Activated T-helper 1 cell treated with anti-CD3 and anti-CD28 coated beads, Interleukin-2, amount 50 U/mL, for 16 hours (primary cell): Measurements from ENCODE around the gene EMC1.
A peak's percentile ranks its signal among the peaks of the same experiment; 100 is the strongest.
"Not testable (repeated sequence)": the region's sequence is repeated elsewhere in the genome, so short reads cannot be mapped to it uniquely, and the experiment has no call there.

Source experiments
- DNase-seq, 2 donors: peaks; one replicate each; pipeline ENCODE4 v3.0.0-alpha.2; 2020; ENCODE audit warnings: low read depth in 1 of 2, low spot score in 1 of 2

EMC1 gene

DNA sequence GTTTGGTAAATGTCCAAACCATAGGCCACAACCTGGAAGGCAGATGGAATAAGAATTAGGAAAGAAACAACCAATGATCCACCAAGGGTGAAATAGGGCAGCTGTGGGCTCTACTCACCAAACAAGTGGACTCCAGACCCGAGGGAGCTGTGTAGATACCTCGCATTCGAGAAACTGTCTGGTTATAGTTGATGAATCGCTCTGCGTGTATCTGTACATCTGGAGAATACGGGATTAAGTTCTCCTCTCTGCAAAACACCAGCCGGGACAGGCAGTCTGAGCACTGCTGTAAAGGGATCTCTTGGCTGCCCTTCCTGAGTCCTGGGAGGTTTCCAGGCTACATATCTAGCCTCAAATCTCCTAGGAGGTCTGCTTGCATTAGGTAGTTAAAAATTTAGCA, 31.9 kb downstream of the EMC1 start:
- DNase-seq: no peak

DNA sequence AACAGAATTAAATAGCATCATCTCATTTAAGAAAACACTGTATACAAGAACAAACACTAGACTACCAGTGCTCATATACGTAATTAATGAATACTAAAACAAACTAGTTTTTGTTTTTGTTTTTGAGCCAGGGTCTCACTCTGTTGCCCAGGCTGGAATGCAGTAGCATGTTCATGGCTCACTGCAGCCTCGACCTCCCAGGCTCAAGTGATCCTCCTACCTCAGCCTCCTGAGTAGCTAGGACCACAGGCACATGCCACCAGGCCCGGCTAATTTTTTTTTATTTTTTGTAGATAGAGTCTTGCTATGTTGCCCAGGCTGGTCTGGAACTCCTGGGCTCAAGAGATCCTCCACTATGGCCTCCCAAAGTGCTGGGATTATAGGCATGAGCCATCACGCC, 34.7 kb downstream of the EMC1 start:
- not testable (repeated sequence) for DNase-seq

DNA sequence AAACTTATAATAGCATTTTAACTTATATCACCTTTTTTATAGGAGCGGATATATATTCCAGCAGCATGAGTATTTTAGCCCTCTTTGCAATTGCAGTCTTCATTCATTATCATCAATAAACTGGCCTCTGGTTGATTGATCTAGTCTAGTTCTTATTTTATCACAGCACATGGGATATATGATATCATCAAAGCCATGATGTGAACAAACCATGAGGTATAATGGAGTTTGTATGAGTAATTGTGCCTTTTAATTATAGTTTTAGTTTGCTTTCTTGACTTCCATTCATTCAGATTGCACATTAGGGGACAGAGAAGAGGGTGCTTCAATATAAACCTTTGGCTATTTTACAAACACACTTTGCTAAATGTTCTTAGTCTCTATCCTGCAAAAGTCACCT, 37.7 kb downstream of the EMC1 start:
- DNase-seq: no peak

DNA sequence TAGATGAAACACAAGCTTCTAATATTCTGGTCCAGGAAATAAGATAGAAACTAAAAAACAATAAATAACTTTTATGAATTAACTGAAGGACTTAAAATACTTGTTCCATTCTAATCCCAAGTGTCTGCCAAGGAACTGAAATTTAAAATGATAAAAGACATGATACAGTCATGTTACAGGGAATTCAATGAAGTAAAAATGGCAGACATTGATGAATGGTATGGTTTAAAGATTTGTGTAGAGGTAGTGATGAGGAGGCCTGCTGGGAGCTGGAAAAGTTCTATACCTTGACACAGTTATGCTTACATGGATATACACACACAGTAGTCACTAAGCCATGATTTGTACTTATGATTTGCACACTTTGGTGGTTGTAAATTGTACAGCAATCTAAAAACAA, 39.2 kb downstream of the EMC1 start:
- DNase-seq: no peak

DNA sequence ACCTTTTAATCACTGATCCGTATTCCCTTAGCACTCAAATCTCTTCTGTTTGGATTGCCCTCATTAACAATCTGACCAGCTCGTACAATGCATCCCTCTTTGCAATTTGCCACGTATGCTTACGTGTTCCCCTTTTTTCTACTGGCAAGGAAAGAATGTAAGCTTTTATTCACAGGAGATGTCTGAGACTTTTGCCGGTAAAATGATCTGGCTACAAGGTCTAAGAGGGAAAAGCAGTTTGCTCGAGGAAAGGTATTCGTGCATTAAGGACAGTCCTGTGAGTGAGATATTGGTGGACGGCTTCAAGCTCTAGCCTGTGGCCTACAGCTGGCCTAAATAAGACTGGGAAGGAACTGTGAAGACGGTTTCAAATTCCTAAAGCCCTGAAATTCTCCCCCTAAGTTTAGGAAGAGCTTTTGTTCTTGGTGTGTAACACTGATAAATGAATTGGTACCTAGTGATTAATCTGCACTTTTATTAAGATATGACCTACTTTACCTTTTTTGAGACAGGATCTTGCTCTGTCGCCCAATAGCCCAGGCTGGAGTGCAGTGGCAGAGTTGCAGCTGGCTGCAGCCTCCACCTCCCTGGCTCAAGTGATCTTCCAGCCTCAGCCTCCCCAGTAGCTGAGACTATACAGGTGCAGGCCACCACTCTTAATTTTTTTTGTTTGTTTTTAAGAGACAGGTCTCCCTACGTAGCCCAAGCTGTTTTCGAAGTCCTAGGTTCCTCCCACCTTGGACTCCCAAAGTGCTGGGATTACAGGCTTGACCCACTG, 40.4 kb downstream of the EMC1 start:
- no peak for DNase-seq

DNA sequence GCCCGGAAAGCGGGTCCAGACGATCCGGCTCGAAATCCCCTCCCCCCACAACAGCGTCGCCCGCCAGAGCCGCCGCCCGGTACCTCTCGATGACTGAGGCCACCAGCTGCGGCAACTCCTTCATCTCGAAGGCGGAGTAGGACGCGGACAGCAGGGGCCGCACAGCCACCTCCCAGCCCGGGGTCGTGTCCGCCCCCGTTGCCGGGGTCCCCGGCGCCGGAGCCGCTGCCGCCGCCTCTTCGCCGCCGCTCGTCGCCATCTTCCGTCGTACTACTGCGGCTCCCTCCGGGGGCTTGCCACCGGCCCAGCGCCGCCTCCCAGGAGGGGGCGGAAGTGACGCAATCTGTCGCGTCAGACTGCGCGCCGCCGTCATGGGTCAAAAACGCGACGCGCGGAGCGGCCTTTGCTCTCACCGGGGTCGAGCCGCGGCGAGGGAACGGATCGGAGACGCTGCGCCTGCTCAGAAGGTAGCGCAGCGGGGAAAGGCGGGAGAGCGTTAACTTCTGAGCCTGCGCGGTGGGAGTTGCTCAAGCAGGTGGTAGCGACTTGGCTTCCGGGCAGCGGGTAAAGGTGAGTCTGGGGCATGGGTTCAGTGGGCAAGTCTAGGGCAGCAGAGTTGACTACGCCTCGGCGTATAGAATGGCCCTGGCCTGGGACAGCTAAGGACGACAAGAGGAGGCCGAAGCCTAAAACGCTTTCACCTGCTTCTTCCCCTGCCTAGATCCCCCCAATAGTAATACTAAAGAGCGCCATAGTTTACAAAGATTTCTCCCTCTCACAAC, 41.1 kb downstream of the EMC1 start, which contains the start of gene UBR4:
UBR4 (minus strand) TSS at position 277 of the 782 bp plus-strand sequence; CDS start at position 259, 18 bp downstream.
- DNase-seq: peak; percentile 92 to 98

DNA sequence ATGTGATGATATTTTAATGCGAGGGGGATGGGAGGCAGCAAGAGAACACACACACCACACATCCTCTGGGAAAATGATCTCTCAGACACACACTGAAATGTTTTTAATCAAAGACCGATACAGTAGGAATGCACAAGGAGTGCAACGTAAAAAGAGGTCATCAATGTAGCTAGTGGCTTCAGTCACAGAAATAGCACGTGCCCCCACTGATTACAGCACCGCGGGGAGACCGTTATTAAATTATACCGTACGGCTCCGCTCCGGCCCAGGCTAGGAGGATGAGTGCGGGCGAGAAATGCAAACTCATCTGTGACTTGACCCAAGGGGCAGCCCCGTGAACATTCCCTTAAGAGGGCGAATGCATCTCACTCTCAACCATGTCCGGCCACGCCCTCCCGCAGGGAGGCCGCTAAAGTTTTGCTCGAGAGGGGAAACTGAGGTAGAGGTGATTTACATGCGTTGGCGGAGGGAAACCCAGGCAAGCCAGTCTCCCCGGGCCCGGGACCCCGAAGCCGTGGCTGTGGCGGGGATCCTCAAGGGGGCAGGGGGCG, 41.8 kb downstream of the EMC1 start:
- DNase-seq: peak; percentile 6 to 29

DNA sequence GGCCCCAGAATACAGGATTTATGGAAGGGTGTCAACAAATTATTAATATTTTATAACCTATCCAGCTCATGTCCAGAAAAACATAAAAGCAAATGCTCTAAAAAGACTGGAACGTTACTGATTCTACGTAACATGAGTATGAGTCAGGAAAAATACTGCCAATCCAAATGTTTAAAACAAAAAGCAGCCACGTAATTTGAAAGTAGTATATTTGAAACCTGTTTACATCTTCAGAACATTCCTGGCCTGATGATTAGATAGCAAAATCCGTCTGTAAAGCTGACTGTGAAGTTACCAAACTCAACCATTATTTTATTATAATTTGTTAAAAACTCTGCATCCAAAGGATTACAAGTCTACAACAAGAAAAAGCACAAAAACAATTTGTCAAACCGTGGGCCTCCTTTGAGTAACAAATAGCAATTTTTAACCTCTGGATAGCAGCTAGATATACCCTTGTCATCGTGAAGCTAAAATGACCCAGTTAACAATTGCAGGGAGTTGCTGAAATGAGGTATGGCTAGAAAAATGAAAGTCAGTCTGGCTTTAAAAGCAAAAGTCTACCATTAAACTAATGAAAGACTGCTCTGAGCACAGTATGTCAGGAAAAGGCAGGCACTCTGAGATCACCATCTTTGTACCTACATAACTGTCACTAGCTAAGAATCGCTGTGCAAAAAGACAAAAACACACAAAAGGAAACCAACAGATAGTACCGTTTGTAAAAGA, 42.5 kb downstream of the EMC1 start:
- DNase-seq: no peak

DNA sequence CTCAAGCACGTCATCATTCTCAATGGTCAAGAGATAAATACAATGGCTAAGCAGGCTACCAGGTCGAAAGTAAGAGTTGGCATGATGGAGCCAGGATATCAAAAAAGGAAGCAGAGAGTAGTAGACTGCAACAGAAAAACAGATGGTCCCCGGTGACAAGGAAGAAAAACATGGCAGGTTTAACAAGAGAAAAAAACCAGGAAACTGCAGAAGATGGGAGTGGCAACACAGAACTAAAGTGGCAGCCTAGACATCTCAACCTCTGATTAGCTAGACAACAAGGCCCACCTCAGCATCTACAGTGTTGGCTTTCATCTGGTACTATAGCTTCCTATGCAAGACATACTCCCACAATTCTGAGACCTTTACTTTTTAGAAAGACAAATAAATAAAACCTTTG, 44.4 kb downstream of the EMC1 start:
- no peak for DNase-seq

DNA sequence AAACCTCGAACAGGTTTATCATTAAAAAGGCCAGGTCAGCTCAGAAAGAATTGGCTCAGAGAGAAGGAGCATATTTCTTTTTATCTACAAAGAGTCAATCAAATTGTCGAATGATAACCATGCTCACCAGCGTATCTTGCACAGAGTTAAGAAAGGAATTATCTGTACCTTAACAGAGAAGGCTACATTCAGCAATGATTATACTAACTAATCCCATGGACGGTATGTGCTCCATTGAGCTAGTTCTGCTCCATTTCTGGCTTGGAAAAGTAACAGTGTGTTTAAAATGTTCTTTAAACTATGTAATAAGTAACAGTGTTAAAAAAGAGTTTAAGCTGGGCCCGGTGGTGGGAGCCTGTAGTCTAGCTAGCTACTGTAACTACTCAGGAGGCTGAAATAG, 45.5 kb downstream of the EMC1 start:
- DNase-seq: no peak

DNA sequence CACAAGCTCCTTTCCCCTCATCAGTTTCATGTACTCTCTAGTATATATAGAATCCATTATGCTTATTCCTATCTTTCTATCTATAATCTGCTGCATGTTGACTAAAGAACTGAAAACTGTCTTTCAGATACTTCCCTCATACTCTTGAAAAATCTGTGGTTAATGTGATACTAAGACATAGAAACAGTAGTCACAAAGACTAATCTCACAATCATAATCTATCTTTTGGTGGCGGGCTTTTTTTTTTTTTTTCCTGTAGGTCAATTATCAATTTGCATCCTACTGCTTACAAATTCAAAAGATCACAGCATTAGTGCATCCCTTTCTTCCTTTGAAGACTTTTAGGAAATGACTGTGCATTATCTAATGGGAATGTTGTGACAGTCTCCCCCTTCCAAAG, 45.9 kb downstream of the EMC1 start:
- no peak for DNase-seq

DNA sequence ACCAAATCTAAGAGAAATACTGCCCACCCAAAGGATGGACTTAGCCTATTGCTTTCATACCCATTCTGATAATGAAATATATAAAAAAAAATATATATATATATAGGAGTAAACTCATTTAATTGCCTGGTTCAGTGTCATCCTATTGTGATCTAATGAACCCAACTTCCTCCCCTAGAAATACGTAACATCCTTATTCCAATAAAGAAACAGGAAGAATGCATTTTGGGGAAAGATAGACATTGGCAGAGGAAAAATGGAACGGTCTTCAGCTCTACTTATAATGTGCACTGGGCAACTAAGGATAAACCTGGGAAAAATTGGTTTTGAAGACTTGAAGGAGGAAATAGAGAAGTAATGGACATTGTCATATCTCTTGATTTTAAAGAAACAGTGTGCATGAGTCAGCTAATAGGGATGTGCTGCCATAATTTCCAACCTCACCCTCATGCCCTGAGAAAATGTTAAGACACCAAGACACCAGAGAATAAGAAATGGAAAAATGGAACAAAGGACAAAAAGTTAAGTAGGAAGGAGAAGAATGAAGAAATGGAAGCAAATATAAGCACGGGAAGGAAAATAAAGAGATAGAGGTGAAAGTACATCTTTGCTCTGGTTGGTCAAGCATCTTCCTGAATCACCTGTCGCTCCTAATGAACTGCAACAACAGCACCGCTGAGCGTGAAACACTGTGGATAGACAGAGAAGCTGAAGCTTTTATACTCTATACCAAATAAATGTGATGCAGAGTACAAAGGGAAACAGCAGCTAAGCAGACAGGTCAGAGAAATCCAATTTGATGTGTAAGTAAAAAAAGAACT, 46.7 kb downstream of the EMC1 start:
- no peak for DNase-seq

DNA sequence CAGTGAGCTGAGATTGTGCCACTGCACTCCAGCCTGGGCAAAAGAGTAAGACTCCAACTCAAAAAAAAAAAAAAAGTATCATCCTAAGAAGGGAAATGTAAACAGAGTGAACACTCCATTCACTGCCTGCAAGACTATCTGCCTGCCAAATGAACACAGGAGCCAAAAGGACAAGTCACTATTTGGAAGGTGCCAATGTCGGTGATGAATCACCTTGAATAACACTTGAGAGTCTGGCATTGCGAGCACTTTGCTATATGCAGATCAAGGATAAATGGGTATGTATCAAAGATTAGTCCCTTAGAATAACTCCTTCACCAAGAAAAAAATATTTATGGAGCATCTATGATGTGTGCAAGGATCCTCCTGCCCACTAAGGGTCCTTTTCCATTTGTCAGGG, 47.9 kb downstream of the EMC1 start:
- DNase-seq: no peak

DNA sequence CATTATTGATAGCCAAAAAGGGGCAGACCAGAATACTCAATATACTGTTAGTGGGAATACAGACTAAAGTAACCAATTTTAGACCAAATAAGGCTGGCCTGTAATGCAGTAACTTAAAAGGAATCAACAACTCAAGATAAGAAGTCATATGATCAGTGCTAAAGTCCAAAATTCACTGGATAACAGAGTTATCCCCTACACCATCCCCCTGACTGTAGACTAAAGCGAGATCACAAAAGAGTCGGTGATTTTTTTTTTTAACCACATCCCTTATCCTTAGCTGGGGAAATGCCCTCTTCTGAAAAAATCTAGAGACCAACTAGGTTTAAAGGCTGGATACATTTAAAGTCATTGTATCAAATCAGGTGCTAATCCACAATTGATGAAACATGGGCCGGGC, 48.9 kb downstream of the EMC1 start:
- no peak for DNase-seq

DNA sequence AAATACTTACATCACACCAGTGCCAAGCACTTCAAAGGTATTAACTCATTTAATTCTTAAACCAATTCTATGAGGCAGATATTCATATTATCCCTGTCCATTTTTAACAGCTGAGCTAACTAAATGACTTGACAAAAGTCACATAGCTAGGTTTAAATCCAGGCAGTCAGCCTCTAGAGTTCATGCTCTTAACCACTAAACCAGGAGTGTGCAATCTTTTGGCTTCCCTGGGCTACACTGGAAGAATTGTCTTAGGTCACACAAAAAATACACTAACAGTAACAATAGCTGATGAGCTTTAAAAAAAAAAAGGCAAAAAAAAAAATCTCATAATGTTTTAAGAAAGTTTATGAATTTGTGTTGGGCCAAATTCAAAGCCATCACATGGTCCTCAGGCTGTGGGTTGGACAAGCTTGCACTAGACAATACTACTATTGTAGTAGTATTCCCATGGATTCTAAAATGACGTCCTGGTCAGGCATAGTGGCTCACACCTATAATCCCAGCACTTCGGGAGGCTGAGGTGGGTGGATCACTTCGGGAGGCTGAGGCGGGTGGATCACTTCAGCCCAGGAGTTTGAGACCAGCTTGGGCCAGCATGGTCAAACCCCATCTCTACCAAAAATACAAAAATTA, 51.2 kb downstream of the EMC1 start:
- DNase-seq: no peak

DNA sequence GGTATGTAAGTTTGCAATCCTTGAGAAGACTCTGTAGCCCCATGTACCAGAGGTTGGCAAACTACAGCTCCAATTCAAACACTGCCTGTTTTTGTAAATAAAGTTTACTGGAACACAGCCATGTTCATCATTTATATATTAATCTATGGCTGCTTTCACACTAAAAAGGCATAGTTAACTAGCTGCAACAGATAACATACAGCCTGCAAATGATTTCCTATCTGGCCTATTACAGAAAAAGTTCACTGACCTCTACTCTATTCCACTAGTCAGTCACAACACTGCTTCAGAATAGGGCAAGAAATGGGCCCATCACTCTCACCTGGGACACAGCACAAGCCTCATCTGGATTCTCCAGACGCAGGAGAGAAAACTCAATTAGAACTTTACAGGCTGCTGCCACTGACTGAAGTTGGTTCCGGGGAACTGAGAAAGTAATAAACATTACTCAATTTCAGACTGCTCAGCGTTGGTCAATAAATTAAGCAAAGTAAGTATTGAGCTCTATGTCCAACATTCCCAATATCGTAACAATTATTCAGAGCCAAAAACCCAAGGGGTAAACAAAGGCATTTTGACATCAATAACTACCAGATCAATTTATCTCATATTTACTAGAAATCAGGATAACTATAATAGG, 51.9 kb downstream of the EMC1 start:
- DNase-seq: no peak

DNA sequence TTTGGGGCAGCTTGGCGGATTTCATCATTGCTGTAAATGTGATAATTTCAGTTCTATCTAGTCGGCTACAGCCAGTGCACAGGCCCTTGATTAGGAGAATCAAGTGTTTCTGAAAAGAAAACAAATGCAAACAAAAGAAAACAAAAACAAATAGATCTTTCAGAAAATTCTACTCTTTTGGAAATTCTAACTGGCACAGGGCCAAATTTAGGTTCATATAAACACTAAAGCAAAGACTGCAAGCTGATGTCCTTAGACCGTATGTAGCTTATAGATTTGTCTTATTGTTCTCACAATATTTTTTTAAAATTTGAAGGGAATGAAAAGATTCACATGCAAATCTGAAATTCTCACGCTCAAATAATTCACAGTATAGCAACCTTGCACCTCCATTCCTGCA, 52.5 kb downstream of the EMC1 start:
- no peak for DNase-seq

DNA sequence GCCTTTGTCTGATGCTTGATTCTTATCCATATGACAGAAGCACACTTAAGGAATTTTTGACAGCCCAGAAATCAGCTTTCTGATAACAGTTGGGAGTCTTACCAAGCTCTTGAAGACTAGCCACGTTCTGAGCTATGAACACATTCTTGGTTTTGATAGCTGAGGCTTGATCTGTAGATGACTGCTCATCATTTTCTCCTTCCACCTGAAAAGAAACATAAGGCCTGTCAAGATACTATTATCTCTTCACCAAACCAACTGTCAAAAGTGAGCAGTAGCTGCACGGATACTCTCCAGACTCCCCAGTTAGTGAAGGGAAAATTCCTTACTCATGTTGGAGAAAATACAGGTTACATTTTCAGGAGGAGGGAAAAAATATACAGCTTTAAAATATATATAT, 53.5 kb downstream of the EMC1 start:
- DNase-seq: no peak

DNA sequence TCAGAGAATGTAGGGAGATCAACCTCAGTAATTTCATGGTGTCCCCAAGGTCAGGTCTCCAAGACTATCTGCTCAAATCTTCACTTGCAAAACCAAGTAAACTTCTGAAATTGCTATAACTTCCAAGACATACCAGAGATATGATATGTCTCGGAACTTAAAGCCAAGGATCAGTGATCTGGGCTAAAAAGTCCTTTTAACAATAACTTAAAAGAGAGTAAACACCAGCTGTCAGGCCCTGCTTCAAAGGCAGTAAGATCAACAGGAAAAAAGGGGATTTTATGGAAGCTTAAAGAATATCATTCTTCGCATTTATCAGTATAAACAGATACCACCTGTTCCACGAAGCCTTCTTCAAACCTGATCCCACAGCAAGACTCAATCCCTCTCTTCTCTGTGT, 55.0 kb downstream of the EMC1 start:
- no peak for DNase-seq

DNA sequence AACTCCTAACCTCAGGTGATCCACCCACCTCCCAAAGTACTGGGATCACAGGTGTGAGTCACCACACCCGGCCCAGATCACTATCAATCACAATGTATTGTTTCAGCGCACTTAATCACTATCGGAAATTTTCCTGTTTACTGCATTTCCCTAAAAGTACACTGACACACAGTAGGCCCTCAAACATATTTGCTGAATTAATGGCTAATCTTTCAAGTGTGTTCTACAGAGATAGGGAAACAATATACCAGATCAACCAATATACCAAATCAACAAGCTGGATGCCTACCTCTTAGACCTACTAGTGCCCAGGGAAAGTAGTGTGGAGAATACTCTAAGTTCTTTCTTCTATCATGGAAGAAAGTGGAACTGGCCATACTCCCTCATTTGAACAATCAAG, 58.3 kb downstream of the EMC1 start:
- DNase-seq: no peak
